HG03280 (cell line): ENCODE results near the gene EIF2B4.
"Not testable (repeated sequence)": the region's sequence is repeated elsewhere in the genome, so short reads cannot be mapped to it uniquely, and the experiment has no call there.

Source experiments
- ATAC-seq: cut with Tn5 transposase; IDR thresholded peaks from one replicate; pipeline ENCODE4 v1.9.1; 2021; ENCODE audit warnings: mild to moderate bottlenecking, moderate library complexity; ENCODE audit not compliant: unreplicated experiment

Gene EIF2B4

DNA sequence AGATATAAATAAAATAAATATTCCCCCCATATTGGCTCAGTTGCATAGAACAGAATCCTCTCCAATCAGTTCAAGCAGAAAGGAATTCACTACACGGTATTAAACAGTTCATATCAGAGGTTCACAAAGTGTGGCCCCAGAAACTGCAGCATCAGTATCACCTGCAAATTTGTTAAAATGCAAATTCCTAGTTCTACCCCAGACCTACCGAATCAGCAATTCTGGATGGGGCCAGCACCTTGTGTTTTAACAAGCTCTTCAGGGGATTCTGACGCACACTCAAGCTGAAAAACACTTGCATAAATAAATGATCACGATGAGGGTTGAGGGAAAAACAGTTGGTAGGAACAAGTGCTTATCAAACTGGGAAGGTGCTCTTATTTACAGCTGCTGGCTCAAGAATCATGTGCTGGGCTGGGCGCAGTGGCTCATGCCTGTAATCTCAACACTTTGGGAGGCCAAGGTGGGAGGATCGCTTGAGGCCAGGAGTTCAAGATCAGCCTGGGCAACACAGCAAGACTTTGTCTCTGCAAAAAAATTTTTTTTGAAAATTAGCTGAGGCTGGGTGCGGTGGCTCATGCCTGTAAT is 19.9 kb downstream of the EIF2B4 start:
- ATAC-seq: no peak

GRCh38 chr2:27347641-27348040 is 22.5 kb downstream of the EIF2B4 start:
- ATAC-seq: no peak

DNA sequence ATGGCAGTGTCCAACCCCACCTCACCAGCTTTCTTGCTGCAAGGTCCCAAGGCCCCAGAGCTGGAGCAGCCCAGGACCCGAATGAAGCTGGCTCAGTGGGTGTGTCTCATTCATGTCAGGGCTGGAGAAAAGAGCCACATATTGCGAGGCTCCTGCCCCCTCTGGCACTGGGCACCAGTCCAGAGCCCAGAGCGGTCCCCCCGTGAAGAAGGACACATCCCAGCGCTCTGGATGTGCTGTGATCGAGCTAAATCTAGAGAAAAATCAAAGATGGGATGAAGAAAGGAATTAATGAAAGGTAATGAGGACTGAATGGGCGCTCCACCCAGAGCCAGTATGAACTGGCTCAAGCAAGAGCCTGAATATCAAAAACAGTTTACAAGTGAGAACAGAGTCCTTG is 34.0 kb downstream of the EIF2B4 start:
- ATAC-seq: no peak

GRCh38 chr2:27335311-27335710 is 34.8 kb downstream of the EIF2B4 start:
- ATAC-seq: no peak

DNA sequence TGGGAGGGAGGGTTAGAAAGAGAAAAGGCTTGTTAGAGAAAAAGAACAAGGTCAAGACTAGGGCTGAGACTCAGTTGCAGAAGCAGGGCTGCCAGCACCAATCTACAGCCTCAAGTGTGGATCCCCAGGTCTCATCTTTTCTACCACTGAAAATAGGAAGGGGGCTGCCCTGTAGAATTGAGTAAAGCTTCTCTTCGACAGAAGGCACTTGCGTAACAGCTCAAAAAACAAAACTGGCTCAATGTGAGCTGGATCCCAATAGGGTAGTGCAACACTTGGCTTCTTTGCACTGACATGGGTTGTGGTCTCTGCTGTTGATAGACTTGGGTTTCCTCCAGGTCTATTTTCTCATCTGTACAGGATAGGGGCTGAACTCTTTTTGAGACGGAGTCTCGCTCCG is 45.4 kb downstream of the EIF2B4 start:
- no peak for ATAC-seq

DNA sequence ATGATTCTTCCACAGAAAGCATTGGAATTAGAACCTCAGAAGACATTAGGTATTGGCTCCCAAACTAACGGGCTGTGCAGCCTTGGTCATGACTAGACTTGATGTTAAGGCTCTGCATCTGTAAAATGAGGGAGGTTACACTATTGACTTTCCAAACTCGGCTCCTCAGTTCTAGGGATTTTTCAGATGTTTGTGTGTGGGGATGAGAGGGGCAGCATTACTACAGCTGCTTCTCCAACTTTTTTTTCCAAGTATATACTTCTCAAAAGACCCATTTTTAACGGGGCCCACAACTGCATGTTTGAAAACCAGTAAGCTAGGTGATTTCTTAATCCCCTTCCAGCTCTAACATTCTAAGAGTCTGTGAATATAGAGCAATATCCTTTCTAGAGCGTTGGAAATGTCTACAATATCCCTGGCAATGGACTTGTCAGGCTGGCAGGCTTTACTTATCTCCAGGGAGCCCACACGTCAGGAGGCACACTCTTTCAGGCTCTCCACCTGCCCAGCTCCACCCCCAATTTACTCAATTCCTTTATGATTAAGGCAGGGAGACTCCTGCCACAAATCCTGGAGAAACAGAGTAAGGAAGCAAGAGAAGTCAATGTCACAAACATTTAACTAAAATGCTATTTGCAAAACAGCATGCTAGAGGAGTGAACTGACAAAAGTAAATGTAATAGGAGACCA is 46.4 kb downstream of the EIF2B4 start:
- ATAC-seq: no peak

GRCh38 chr2:27322766-27323595 is 47.2 kb downstream of the EIF2B4 start, which contains the start of gene MPV17:
TSS of gene MPV17 (minus strand) at chr2:27323097. CDS start at chr2:27322517, 580 bp downstream.
- peak; percentile 87 for ATAC-seq

DNA sequence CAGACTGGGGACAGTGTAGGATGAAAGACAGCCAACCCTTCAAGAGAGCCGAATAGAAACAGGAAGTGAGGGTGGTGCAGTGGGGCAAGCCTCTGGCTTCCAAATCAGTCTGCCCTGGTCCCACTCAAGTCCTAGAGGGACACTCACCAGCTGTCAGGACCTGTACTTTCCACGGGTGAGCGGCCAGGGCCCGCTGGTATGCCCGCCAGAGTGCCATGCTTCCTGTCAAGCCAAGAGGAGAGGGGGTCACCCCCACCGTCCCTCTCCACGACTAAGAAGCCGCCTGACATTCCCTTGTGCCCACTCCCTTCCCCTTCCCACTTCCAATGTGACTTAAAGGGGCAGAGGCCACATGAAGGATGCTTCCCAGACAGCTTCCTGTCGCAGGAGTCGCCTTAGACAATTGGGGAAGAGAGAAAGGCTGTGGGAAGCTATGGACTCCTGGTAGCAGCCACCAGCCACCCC is 47.8 kb downstream of the EIF2B4 start:
- peak; percentile 34 for ATAC-seq

DNA sequence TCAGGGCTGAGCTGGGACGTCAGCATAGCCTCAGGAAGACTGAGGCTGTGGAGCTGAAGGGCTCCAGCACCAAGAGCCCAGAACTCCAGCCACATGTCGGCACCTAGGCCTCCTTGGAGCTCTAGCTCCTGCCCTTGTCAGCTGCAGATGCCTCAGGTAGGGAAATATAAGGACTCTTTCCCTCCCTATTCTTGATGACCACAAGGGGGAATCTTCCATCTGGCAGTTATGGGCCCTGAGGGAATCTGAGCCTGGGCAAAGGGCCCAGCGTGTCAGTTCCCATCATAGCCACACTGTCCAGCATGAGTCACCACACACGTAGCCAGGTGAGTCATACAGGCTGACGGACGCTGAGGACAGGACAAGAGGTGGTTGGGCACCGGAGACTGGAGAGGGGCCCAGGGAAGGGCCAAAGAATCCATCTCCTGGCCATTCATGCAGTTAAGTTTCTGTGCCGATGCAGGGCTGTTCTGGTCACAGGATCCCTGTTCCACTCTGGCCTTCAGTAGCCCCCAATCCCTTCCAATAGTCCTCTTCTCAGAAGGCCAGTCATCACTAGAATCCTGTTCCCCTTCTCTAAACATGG is 49.1 kb downstream of the EIF2B4 start:
- no peak for ATAC-seq

DNA sequence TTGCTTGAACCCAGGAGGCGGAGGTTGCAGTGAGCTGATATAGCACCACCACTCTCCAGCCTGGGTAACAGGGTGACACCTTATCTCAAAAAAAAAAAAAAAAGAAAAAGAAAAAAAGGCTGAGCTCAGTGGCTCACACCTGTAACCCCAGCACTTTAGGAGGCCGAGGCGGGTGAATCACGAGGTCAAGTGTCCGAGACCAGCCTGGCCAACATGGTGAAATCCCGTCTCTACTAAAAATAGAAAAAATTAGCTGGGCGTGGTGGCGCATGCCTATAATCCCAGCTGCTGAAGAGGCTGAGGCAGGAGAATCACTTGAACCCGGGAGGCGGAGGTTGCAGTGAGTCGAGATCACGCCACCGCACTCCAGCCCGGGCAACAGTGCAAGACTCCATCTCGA is 50.3 kb downstream of the EIF2B4 start:
- not testable (repeated sequence) for ATAC-seq

DNA sequence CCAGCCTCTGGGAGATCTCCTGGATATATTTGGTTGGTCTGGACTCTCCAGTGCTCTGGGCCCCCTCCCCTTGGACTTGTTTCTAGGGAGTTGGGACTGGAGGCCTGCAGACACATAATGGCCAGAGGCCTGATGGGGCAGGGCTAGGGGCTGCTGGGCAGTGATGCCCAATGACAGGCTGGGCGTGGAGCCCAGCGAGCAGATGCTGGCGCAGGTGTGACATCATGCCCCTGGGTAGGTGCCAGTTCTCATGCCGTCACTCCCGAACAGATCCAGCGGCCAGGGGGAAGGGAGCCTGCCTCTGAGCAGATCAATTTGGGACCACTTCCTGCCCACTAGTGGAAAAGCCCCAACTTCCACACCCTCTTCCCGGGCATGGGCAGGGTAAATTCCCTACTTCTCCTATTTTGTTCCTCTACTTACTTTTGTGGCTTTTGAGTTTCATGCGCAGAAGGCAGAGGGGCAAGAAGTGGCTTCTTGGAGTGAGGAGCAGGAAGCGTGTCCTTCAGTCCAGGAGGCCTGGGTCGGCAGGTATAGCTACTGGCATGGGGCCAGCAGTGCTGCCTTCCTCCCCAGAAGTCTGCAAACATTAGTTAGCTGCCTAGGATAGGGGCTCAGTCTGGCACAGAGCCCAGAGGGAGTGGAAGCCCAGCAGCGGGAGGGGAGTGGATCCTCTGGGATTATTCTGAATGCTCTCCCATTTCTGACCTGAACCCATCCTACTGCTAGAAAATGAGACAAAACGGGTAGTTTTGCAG is 53.3 kb downstream of the EIF2B4 start:
- ATAC-seq: no peak

DNA sequence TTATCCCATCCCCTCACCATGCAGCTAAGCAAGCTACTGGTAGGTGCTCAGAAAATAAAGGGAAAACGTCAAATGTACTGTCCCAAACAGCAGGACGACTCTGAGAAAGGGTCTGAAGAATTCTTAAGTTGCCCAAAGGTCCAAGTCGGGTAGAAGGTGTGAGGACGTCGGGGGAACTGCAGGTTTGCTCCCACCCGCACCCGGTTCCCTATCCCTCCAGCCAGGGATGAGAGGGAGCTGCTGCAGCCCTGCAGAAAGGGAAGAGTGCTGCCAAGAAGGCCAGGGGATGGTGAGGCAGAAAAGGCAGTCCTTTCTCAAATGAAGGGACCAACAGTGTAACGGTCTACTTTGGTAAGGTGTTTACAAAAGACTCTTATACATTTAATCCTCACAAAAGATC is 55.0 kb downstream of the EIF2B4 start:
- no peak for ATAC-seq

DNA sequence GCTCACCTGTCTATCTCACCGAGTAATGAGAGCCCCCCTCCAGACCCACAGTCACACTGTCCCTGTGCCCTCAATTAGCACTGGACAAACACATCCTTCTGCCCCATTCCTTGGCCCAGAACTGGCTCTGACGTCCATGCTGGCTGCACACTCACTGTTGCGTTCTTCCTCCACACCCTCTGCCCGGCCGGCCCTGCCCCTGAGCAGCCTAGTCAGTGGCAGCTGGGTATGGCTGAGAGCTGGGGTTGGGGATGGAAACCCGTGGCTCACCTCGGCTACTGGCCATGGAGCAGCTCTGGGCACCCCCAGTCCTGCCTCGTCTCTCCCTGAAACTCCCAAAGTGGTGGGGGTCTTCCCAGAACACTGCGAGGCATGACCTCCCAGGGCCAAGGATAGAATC is 55.4 kb downstream of the EIF2B4 start:
- no peak for ATAC-seq
